ENCODE data around the gene RFLNA. TPM values are rescaled to one million over a fixed set of nuclear protein-coding genes. Genes with fewer than 3 reads are reported as not detected.

RFLNA gene
- polyA plus RNA-seq, 1 donor (not counting 4 experiments of a cell fraction or from before 2014, with no cell fraction given), result 1.1 TPM

DNA sequence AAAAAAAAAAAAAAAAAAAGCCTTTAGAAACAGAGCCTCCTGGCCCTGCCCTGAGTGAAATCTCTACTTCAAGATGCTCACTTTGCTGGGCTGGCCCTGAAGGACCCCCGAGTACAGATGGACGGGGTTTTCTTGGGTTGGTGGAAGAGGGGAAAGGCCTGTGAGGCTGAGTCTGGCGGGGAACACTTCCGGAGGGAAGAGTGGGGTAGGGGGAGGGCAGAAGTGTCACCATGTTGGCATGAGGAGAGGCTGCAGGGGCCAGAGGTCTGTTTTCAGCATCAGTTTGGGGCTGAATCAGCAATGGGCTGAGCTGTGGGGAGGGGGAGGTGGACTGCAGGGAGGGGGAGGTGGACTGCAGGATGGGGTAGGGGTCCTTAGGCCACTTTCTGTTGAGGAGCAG lies 15.3 kb downstream of the RFLNA start:
- H3K27ac ChIP-seq (ENCODE audit: control insufficient read depth, insufficient read depth, low read length), result no peak overlapping the region
- no peaks in the 10 kb centered on the region for H3K36me3 ChIP-seq (ENCODE audit: control insufficient read depth in 2 of 2, extremely low read depth in 1 of 2, insufficient read depth in 2 of 2, low read length in 2 of 2)
- dilution Hi-C loops (cut with MboI; ENCODE audit: extremely low pct_ligation_motif_present, low sequenced_read_pairs), result no loop called here
- no peak overlapping the region for H2AFZ ChIP-seq (ENCODE audit: control insufficient read depth, low read length)
- H3K4me1 ChIP-seq (ENCODE audit: control insufficient read depth, extremely low read depth, insufficient read depth, low read length), result no peaks in the 10 kb centered on the region
- peaks cover 1% of the 10 kb centered on the region for H3K27me3 ChIP-seq (ENCODE audit: control insufficient read depth, extremely low read depth, insufficient read depth, low read length)
- no peak for FAIRE-seq
- H3K79me2 ChIP-seq (ENCODE audit: control insufficient read depth, insufficient read depth, low read length), result no peaks in the 10 kb centered on the region
- H3K9me1 ChIP-seq (ENCODE audit: control insufficient read depth, extremely low read depth, insufficient read depth, low read length), result no peaks in the 10 kb centered on the region
- H3K4me2 ChIP-seq (ENCODE audit: control insufficient read depth, extremely low read depth, insufficient read depth, low read depth, low read length), result no peak overlapping the region
- no peak overlapping the region for H3K4me3 ChIP-seq (ENCODE audit: control insufficient read depth in 2 of 3, extremely low read depth in 1 of 3, insufficient read depth in 2 of 3, low read depth in 1 of 3, low read length in 3 of 3)
- H3K9ac ChIP-seq (ENCODE audit: control insufficient read depth, extremely low read depth, insufficient read depth, low read length), result no peak overlapping the region
- TF ChIP-seq, protein P1, sequence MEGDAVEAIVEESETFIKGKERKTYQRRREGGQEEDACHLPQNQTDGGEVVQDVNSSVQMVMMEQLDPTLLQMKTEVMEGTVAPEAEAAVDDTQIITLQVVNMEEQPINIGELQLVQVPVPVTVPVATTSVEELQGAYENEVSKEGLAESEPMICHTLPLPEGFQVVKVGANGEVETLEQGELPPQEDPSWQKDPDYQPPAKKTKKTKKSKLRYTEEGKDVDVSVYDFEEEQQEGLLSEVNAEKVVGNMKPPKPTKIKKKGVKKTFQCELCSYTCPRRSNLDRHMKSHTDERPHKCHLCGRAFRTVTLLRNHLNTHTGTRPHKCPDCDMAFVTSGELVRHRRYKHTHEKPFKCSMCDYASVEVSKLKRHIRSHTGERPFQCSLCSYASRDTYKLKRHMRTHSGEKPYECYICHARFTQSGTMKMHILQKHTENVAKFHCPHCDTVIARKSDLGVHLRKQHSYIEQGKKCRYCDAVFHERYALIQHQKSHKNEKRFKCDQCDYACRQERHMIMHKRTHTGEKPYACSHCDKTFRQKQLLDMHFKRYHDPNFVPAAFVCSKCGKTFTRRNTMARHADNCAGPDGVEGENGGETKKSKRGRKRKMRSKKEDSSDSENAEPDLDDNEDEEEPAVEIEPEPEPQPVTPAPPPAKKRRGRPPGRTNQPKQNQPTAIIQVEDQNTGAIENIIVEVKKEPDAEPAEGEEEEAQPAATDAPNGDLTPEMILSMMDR (optimal IDR thresholded peaks at IDR 0.05 in 1 of 3, IDR thresholded peaks at IDR 0.05 in 1 of 3, conservative IDR thresholded peaks at IDR 0.05 in 1 of 3; ENCODE audit: extremely low read depth in 1 of 3, insufficient read depth in 2 of 3, low read length in 3 of 3), result no peak
- TF ChIP-seq EZH2 (IDR thresholded peaks at IDR 0.05; ENCODE audit: low read length), result no peak
- no peaks in the 10 kb centered on the region for H3K9me3 ChIP-seq (ENCODE audit: control insufficient read depth, low read depth, low read length)
- DNase-seq (ENCODE audit: low read depth, low spot score), result no peak
- no peaks in the 10 kb centered on the region for H4K20me1 ChIP-seq (ENCODE audit: control insufficient read depth, extremely low read depth, insufficient read depth, low read length)

DNA sequence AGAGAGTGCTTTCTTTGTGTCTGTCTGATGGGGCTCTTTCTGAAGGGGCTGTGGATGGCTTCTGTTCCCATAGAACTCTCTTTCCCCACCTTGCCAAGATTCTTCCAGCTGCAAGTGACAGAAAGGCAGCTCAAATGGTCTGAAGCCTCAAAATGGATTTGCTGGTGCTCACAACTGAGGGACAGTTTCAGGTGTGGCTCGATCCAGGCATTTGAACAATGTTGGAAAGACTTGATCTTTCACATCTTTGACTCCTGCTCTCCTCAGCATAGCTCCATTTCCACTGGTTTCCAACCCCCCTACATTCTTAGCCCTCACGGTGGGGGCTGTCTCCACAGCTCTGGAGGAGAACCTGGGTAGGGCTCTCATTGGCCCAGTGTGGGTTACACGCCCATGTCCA lies 15.9 kb downstream of the RFLNA start:
- Histone ChIP-seq H3K4me2 (ENCODE audit: control insufficient read depth, extremely low read depth, insufficient read depth, low read depth, low read length) (no peak overlapping the region), H3K9me1 (ENCODE audit: control insufficient read depth, extremely low read depth, insufficient read depth, low read length) (no peaks in the 10 kb centered on the region), H3K4me1 (ENCODE audit: control insufficient read depth, extremely low read depth, insufficient read depth, low read length) (no peaks in the 10 kb centered on the region), H3K4me3 (ENCODE audit: control insufficient read depth in 2 of 3, extremely low read depth in 1 of 3, insufficient read depth in 2 of 3, low read depth in 1 of 3, low read length in 3 of 3) (no peak overlapping the region), H3K9ac (ENCODE audit: control insufficient read depth, extremely low read depth, insufficient read depth, low read length) (no peak overlapping the region), H3K79me2 (ENCODE audit: control insufficient read depth, insufficient read depth, low read length) (no peaks in the 10 kb centered on the region), H3K9me3 (ENCODE audit: control insufficient read depth, low read depth, low read length) (no peaks in the 10 kb centered on the region), H3K27ac (ENCODE audit: control insufficient read depth, insufficient read depth, low read length) (no peak overlapping the region), H2AFZ (ENCODE audit: control insufficient read depth, low read length) (no peak overlapping the region), H4K20me1 (ENCODE audit: control insufficient read depth, extremely low read depth, insufficient read depth, low read length) (no peaks in the 10 kb centered on the region), H3K27me3 (ENCODE audit: control insufficient read depth, extremely low read depth, insufficient read depth, low read length) (no peaks in the 10 kb centered on the region), H3K36me3 (ENCODE audit: control insufficient read depth in 2 of 2, extremely low read depth in 1 of 2, insufficient read depth in 2 of 2, low read length in 2 of 2) (no peaks in the 10 kb centered on the region)
- TF ChIP-seq, protein P1 (optimal IDR thresholded peaks at IDR 0.05 in 1 of 3, IDR thresholded peaks at IDR 0.05 in 1 of 3, conservative IDR thresholded peaks at IDR 0.05 in 1 of 3; ENCODE audit: extremely low read depth in 1 of 3, insufficient read depth in 2 of 3, low read length in 3 of 3), result no peak
- no peak for TF ChIP-seq EZH2 (IDR thresholded peaks at IDR 0.05; ENCODE audit: low read length)
- no peak for FAIRE-seq
- DNase-seq (ENCODE audit: low read depth, low spot score), result no peak
- dilution Hi-C loops (cut with MboI; ENCODE audit: extremely low pct_ligation_motif_present, low sequenced_read_pairs), result no loop called here
